ENCODE data around the gene PTPRN2.

Gene PTPRN2

DNA sequence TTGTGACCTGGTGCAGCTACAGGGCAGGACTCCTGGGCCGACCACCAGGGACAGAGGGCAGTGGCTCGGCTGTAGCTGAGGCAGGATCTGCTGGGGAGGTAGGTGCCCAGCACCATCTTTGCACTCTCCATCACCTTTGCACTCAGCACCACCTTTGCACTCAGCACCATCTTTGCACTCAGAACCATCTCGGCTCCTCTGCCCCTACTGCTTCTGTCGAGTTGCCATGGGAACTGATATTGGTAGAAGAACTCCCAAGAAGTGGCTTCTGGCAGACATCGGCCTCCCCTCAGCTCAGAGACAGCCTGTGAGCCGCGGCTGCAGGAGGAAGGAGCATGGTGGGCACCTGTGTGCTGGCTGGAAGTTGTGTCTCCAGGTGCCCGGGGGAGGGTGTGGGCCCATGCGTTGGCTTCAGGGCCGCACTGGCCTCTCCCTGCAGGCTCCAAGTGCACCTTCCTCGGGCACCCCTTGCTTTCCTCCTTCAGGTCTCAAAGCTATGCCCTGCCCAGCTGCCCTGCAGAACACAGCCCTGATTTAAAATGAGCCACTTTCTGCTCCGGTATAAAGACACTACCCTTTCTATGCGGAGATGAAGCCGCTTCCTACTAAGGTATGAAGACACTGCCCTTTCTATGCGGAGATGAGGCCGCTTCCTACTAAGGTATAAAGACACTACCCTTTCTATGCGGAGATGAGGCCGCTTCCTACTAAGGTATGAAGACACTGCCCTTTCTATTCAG is 514.5 kb downstream of the PTPRN2 start:
- no peak overlapping the region for H3K27ac ChIP-seq (replicated peaks; ENCODE audit: low read length)
- no peak overlapping the region for H2AFZ ChIP-seq (ENCODE audit: low read length)
- H3K23ac ChIP-seq (ENCODE audit: low read depth, low read length, poor library complexity), result no peak overlapping the region
- no peak overlapping the region for H2BK120ac ChIP-seq (ENCODE audit: low read depth, low read length)
- WGBS, 2 donors (ENCODE audit: extremely low coverage in 2 of 2, insufficient read length in 2 of 2, insufficient replicate concordance in 1 of 2), result no CpG with 5 or more reads among the region's 18 CpGs
- DNase-seq (ENCODE audit: low spot score), result no peak
- no peak overlapping the region for H2BK5ac ChIP-seq (ENCODE audit: low read length)
- H3K14ac ChIP-seq (ENCODE audit: low read length), result no peak overlapping the region
- H2BK15ac ChIP-seq (ENCODE audit: low read length), result no peak overlapping the region
- H3K79me1 ChIP-seq (ENCODE audit: low read depth, low read length), result peaks cover 5% of the 10 kb centered on the region
- H3K27me3 ChIP-seq (ENCODE audit: control insufficient read depth in 3 of 3, insufficient read depth in 3 of 3, low read depth in 1 of 3, low read length in 3 of 3), result peaks cover 0 to 18% (median 0%) of the 10 kb centered on the region in 3 experiments
- H3K18ac ChIP-seq (ENCODE audit: low read length), result peak overlapping the region; percentile 28
- no peak overlapping the region for H4K91ac ChIP-seq (ENCODE audit: low read depth, low read length, poor library complexity)
- H3K9me3 ChIP-seq (replicated peaks in 1 of 2; ENCODE audit: control insufficient read depth in 2 of 2, insufficient read depth in 1 of 2, low read depth in 1 of 2, low read length in 2 of 2), result peaks cover 5 to 6% of the 10 kb centered on the region in 2 donors
- H3K4me1 ChIP-seq (ENCODE audit: control insufficient read depth in 2 of 2, insufficient read depth in 1 of 2, low read depth in 1 of 2, low read length in 2 of 2), result peaks cover 3 to 12% of the 10 kb centered on the region in 2 donors
- H3K4ac ChIP-seq (ENCODE audit: low read length), result no peak overlapping the region
- no peak overlapping the region for H3K9ac ChIP-seq (ENCODE audit: low read depth, low read length, poor library complexity)
- no peak overlapping the region for H3K4me3 ChIP-seq (ENCODE audit: low read length in 2 of 2)
- no peak overlapping the region for H3K4me2 ChIP-seq (ENCODE audit: insufficient read depth, low read length, poor library complexity, severe bottlenecking)
- H4K8ac ChIP-seq (ENCODE audit: low read depth, low read length), result no peak overlapping the region
- peak overlapping the region; percentile 6 for H2AK5ac ChIP-seq (ENCODE audit: low read depth, low read length)
- H3K36me3 ChIP-seq (replicated peaks in 1 of 2; ENCODE audit: control insufficient read depth in 2 of 2, insufficient read depth in 2 of 2, low read length in 2 of 2), result no peaks in the 10 kb centered on the region
- no peak overlapping the region for H2BK12ac ChIP-seq (ENCODE audit: low read length)

- H3K4ac ChIP-seq (ENCODE audit: low read length), result no peak overlapping the region
- peaks cover 0 to 16% (median 0%) of the 10 kb centered on the region in 3 experiments for H3K27me3 ChIP-seq (ENCODE audit: control insufficient read depth in 3 of 3, insufficient read depth in 3 of 3, low read depth in 1 of 3, low read length in 3 of 3)
- peak overlapping the region; percentile 82 for H3K14ac ChIP-seq (ENCODE audit: low read length)
- peak overlapping the region; percentile 1 for H2AK5ac ChIP-seq (ENCODE audit: low read depth, low read length)
- H3K79me1 ChIP-seq (ENCODE audit: low read depth, low read length), result peaks cover 5% of the 10 kb centered on the region
- H2BK15ac ChIP-seq (ENCODE audit: low read length), result no peak overlapping the region
- no CpG with 5 or more reads among the region's 21 CpGs for WGBS, 2 donors (ENCODE audit: extremely low coverage in 2 of 2, insufficient read length in 2 of 2, insufficient replicate concordance in 1 of 2)
- no peak overlapping the region for H4K91ac ChIP-seq (ENCODE audit: low read depth, low read length, poor library complexity)
- peak overlapping the region; percentile 44 for H3K9ac ChIP-seq (ENCODE audit: low read depth, low read length, poor library complexity)
- H2AFZ ChIP-seq (ENCODE audit: low read length), result no peak overlapping the region
- H3K9me3 ChIP-seq (replicated peaks in 1 of 2; ENCODE audit: control insufficient read depth in 2 of 2, insufficient read depth in 1 of 2, low read depth in 1 of 2, low read length in 2 of 2), result peaks cover 5 to 6% of the 10 kb centered on the region in 2 donors
- H2BK12ac ChIP-seq (ENCODE audit: low read length), result no peak overlapping the region
- H3K23ac ChIP-seq (ENCODE audit: low read depth, low read length, poor library complexity), result peak overlapping the region; percentile 85
- no peak overlapping the region for H2BK5ac ChIP-seq (ENCODE audit: low read length)
- H3K4me2 ChIP-seq (ENCODE audit: insufficient read depth, low read length, poor library complexity, severe bottlenecking), result no peak overlapping the region
- no peaks in the 10 kb centered on the region for H3K36me3 ChIP-seq (replicated peaks in 1 of 2; ENCODE audit: control insufficient read depth in 2 of 2, insufficient read depth in 2 of 2, low read length in 2 of 2)
- no peak overlapping the region for H3K27ac ChIP-seq (replicated peaks; ENCODE audit: low read length)
- peak overlapping the region; percentile 65 for H4K8ac ChIP-seq (ENCODE audit: low read depth, low read length)
- peak overlapping the region; percentile 48 for H3K18ac ChIP-seq (ENCODE audit: low read length)
- DNase-seq (ENCODE audit: low spot score), result no peak
- peak overlapping the region in 1 of 2 donors; percentile 44 for H3K4me3 ChIP-seq (ENCODE audit: low read length in 2 of 2)
- H3K4me1 ChIP-seq (ENCODE audit: control insufficient read depth in 2 of 2, insufficient read depth in 1 of 2, low read depth in 1 of 2, low read length in 2 of 2), result peaks cover 0 to 10% of the 10 kb centered on the region in 2 donors
- H2BK120ac ChIP-seq (ENCODE audit: low read depth, low read length), result no peak overlapping the region
Measured at GRCh38 chr7:158070222-158070920, 517.3 kb downstream of the PTPRN2 start.

DNA sequence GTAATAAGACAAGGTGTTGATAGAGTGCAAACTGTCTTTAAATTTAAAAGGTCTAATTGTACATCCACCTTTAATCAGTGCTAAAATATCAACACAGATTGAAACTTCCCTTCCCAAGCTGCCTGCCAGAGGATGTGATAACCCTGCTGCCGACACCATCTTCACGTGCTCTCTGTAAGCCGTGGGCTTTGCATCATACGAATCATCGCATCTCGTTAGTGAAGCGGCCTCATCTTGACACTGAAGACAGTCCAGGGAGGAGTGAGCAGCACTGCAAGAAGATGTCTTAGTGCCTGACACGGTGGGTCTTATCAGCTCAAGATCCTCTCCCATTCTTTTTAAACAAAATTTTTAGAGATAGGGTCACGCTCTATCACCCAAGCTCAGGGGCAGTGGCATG is 518.8 kb downstream of the PTPRN2 start:
- H3K4ac ChIP-seq (ENCODE audit: low read length), result no peak overlapping the region
- peak overlapping the region; percentile 7 for H3K18ac ChIP-seq (ENCODE audit: low read length)
- H3K4me1 ChIP-seq (ENCODE audit: control insufficient read depth in 2 of 2, insufficient read depth in 1 of 2, low read depth in 1 of 2, low read length in 2 of 2), result peaks cover 0 to 10% of the 10 kb centered on the region in 2 donors
- no peak overlapping the region for H3K9ac ChIP-seq (ENCODE audit: low read depth, low read length, poor library complexity)
- no peak overlapping the region for H3K27ac ChIP-seq (replicated peaks; ENCODE audit: low read length)
- no CpG with 5 or more reads among the region's 9 CpGs for WGBS, 2 donors (ENCODE audit: extremely low coverage in 2 of 2, insufficient read length in 2 of 2, insufficient replicate concordance in 1 of 2)
- no peak for DNase-seq (ENCODE audit: low spot score)
- no peak overlapping the region for H3K4me2 ChIP-seq (ENCODE audit: insufficient read depth, low read length, poor library complexity, severe bottlenecking)
- no peak overlapping the region for H2AK5ac ChIP-seq (ENCODE audit: low read depth, low read length)
- no peak overlapping the region for H2AFZ ChIP-seq (ENCODE audit: low read length)
- no peak overlapping the region for H3K4me3 ChIP-seq (ENCODE audit: low read length in 2 of 2)
- no peak overlapping the region for H2BK15ac ChIP-seq (ENCODE audit: low read length)
- H3K9me3 ChIP-seq (replicated peaks in 1 of 2; ENCODE audit: control insufficient read depth in 2 of 2, insufficient read depth in 1 of 2, low read depth in 1 of 2, low read length in 2 of 2), result peaks cover 5 to 7% of the 10 kb centered on the region in 2 donors
- H3K36me3 ChIP-seq (replicated peaks in 1 of 2; ENCODE audit: control insufficient read depth in 2 of 2, insufficient read depth in 2 of 2, low read length in 2 of 2), result no peaks in the 10 kb centered on the region
- H3K27me3 ChIP-seq (ENCODE audit: control insufficient read depth in 3 of 3, insufficient read depth in 3 of 3, low read depth in 1 of 3, low read length in 3 of 3), result peaks cover 0 to 15% (median 0%) of the 10 kb centered on the region in 3 experiments
- H2BK12ac ChIP-seq (ENCODE audit: low read length), result no peak overlapping the region
- H2BK5ac ChIP-seq (ENCODE audit: low read length), result no peak overlapping the region
- H3K79me1 ChIP-seq (ENCODE audit: low read depth, low read length), result peaks cover 5% of the 10 kb centered on the region
- no peak overlapping the region for H2BK120ac ChIP-seq (ENCODE audit: low read depth, low read length)
- no peak overlapping the region for H4K91ac ChIP-seq (ENCODE audit: low read depth, low read length, poor library complexity)
- H3K14ac ChIP-seq (ENCODE audit: low read length), result no peak overlapping the region
- H4K8ac ChIP-seq (ENCODE audit: low read depth, low read length), result no peak overlapping the region
- no peak overlapping the region for H3K23ac ChIP-seq (ENCODE audit: low read depth, low read length, poor library complexity)

DNA sequence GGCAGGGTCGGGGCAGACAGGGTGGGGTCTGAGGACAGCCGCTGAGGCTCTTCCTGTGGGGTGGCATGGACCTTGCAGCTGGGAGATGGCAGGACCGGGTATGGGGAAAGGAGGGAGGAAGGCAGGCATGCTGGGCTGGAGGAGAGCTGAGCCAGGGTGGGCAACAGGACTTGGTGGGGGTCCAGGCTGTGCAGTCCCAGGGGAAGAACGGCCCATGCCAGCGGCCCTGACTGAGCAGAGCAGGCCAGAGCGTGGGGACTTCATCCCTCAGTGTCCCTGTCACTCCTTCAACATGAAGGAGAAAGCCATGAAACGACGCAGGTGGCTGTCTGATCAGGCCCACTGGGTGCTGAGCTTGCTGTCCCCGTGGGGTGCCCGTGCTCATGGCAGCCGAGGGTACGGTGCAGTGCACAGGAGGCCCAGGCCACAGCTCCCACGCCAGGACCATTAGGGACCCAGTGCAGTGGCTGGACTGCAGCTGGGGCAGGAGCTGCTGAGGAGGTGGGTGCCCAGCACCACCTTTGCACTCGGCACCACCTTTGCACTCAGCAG is 519.6 kb downstream of the PTPRN2 start:
- Histone ChIP-seq H3K9ac (ENCODE audit: low read depth, low read length, poor library complexity) (no peak overlapping the region), H3K4me2 (ENCODE audit: insufficient read depth, low read length, poor library complexity, severe bottlenecking) (no peak overlapping the region), H2AFZ (ENCODE audit: low read length) (no peak overlapping the region), H4K8ac (ENCODE audit: low read depth, low read length) (no peak overlapping the region), H2BK12ac (ENCODE audit: low read length) (no peak overlapping the region), H3K23ac (ENCODE audit: low read depth, low read length, poor library complexity) (peak overlapping the region; percentile 96), H3K27me3 (ENCODE audit: control insufficient read depth in 3 of 3, insufficient read depth in 3 of 3, low read depth in 1 of 3, low read length in 3 of 3) (peaks cover 0 to 15% (median 0%) of the 10 kb centered on the region in 3 experiments), H2BK5ac (ENCODE audit: low read length) (peak overlapping the region; percentile 96), H2BK15ac (ENCODE audit: low read length) (peak overlapping the region; percentile 79), H2BK120ac (ENCODE audit: low read depth, low read length) (no peak overlapping the region), H3K18ac (ENCODE audit: low read length) (peak overlapping the region; percentile 78), H3K4me3 (ENCODE audit: low read length in 2 of 2) (no peak overlapping the region), H3K79me1 (ENCODE audit: low read depth, low read length) (peaks cover 5% of the 10 kb centered on the region), H4K91ac (ENCODE audit: low read depth, low read length, poor library complexity) (peak overlapping the region; percentile 92), H3K9me3 (replicated peaks in 1 of 2; ENCODE audit: control insufficient read depth in 2 of 2, insufficient read depth in 1 of 2, low read depth in 1 of 2, low read length in 2 of 2) (peaks cover 5 to 7% of the 10 kb centered on the region in 2 donors), H2AK5ac (ENCODE audit: low read depth, low read length) (peak overlapping the region; percentile 95), H3K36me3 (replicated peaks in 1 of 2; ENCODE audit: control insufficient read depth in 2 of 2, insufficient read depth in 2 of 2, low read length in 2 of 2) (no peaks in the 10 kb centered on the region), H3K4ac (ENCODE audit: low read length) (peak overlapping the region; percentile 93), H3K4me1 (ENCODE audit: control insufficient read depth in 2 of 2, insufficient read depth in 1 of 2, low read depth in 1 of 2, low read length in 2 of 2) (peaks cover 0 to 9% of the 10 kb centered on the region in 2 donors), H3K14ac (ENCODE audit: low read length) (peak overlapping the region; percentile 99), H3K27ac (replicated peaks; ENCODE audit: low read length) (no peak overlapping the region)
- DNase-seq (ENCODE audit: low spot score), result no peak
- no CpG with 5 or more reads among the region's 14 CpGs for WGBS, 2 donors (ENCODE audit: extremely low coverage in 2 of 2, insufficient read length in 2 of 2, insufficient replicate concordance in 1 of 2)
